GM19438 (cell line): ENCODE measurements around the gene MAGI2.

Experiments used
- ATAC-seq: cut with Tn5 transposase; IDR thresholded peaks from one replicate; pipeline ENCODE4 v1.9.1; 2021; ENCODE audit warnings: low read depth; ENCODE audit not compliant: unreplicated experiment

MAGI2 gene

DNA sequence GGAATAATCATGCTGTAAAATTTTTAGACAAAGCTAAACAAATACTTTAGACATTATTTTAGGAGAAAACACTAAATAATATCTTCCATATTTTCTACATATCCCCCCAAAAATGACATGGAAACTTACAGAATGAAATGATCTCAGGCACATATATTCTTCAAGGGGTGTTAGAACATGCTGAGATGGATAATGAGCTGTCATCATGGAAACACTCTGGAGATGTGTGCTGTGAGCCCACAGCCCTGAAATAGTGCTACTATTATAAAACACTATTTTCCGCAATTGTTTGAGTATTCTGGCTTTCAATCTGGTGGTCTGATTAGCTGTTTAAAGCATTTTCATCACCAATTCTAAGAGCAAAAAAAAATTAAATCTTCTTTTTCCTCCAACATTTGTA lies 1269.2 kb downstream of the MAGI2 start:
- no peak for ATAC-seq

DNA sequence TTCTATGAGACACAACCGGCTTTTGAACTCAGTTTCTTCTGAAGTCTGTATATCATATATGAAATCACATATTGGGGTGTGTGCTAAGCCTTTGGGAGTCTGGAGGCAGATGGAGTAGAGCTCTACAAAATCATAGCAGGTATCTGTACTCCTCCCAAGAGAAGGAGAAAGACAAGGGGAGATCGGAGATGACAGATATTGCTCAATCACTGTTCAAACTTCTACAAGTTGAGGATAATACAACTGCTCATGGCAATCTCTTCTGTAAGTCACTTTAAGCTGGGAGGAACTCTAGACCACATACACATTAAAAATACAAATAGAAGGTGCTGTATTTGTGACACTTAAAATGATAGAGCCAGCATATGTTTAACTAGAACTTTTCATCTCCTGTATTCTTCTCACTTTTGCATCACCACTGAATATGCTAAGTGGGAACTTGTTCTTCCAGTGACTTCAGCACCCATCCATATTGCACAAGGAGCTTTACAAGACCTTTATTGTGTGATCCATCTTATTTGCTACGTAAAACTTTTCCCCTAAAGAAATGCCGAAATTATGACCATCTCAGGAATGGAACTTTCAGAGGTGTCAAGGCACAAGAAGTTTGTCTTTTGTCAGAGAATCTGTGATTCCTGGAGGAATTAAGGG lies 1273.5 kb downstream of the MAGI2 start:
- ATAC-seq: no peak

DNA sequence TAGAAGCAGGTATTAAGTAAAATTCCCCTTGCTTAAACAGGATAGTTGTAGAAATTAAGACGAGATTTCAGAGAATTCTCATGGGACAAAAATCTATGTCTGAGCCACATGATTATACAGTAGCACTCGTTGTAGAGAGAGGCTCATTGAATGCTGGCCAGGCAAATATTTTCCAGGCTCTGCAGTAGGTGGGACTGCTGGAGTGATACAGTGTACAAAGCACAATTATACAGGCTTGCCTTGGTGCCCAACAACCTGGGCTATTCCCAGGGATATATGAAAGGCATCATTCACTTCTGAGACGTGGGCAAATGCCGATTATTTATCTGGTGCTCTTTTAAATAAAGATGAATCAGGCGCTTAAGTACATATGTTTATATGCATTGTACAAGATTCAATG lies 1274.3 kb downstream of the MAGI2 start:
- ATAC-seq: no peak

DNA sequence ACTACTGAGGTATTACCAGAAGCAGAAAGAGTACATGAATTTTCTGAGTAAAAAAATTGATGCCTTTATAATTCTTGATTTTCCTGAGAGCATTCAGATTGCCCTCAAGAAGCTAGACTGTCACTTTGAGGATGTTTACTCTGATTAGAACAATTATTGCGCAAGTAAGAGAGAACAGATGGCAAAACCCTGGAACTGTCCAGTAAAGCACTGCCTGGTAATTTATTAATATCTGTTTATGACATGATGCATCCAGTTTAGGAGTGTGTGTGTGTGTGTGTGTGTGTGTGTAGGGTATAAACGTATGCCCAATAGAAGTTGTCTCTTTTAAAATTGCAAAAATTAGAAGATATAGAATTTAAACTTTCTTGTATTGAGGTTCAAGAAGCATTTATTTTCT lies 1275.1 kb downstream of the MAGI2 start:
- ATAC-seq: no peak

DNA sequence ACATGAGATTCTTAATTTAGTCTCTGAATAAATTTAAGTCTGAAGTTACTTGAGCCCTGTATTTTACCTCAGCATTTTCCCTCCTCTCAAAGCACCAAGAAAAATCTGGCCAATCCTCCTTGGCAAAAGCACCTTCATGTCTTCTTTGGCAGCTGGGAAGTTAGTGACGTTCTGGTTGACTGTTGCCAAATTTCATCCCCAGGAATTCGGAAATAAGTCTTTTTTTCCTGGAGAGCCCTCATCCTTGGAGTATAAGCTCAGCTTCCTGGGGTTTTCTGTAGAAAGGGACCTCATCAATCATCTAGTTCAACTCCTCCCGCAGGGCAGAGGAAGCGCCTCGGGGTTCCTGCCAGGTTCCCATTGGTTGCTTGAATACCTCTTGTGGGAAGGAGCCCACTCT lies 1277.3 kb downstream of the MAGI2 start:
- no peak for ATAC-seq

DNA sequence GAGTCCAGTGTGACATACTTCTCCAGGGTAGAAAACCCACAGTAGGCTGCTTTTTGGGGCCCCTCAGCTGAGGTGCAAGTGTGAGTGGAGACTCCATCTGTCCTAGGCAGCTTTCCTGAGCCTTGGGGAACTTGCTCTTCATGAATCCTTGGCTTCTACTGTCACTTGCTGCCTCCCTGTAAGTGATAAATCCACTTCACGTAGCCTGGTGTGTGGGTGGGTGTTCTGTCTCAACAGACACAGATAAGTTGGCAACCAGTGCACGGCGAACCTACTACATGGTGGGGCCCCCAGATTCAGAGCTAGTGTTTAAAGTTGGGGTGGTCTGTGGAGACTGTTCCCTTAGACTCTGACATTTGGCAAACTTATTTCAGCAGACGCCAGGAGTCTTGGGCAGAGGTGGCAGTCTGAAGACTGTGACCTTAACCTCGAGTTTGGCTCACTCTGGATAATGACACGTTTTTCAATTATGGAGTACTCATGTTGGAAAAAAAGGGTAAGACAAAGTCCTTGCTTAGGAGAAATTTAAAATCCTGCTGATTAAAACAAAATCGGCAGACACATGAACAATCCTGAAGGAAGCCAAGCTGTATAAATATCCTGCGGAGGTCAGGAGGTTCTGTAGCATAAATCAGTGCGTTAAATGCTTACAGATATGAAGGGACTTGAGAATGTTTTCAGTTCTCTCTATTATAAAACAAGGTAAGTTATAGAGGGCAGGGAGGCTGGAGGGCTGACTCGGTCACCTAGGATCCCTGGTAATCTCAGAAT lies 1278.0 kb downstream of the MAGI2 start:
- ATAC-seq: no peak

DNA sequence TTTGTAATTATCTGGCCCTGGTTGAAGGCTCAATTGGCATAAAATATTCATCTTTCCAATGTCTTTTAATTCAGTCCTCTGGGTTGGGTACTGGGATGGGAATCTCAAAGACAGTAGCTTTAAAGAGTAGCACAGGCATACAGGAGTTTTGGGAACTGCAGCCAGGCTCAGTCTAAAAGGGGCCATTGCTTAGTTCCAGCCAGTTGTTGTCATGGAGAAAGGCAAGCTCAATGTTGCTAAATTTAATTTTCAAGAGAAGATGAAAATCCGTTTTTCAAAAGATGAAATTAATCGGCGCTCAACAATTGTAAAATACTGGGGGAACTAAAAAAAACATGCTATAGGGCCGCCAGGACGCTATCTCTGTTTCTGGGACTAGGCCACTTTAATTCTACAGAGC lies 1279.8 kb downstream of the MAGI2 start:
- no peak for ATAC-seq

DNA sequence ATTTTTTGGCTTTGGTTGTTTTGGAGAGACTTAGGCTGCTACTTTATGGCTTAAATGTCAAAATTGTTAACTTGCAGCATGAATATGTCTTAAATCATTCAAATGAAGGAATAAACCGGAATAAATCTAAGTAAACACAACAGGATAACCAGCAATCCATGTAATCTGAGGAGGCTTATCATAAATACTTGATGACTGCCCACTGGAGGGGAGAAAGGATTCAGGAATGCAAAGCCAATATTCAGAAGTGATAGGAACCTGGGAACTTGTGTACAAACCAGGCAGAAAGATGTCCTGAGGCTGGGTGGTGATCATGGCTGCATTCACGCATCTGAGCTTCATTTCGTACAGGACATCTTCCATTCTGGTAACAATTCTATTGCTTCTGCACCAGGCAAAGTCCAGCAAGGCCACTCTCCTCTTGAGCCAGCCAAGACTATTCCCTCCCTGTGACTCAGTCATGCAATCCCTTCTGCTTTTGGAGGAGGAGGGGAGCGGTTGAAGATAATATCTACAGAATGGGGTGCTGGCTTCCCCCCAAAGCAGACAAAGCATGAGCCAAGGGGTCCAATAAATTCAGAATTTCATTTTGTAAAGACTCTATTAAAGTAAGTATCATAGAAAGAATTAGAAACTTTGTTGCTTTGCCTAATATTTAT lies 1280.4 kb downstream of the MAGI2 start:
- no peak for ATAC-seq

DNA sequence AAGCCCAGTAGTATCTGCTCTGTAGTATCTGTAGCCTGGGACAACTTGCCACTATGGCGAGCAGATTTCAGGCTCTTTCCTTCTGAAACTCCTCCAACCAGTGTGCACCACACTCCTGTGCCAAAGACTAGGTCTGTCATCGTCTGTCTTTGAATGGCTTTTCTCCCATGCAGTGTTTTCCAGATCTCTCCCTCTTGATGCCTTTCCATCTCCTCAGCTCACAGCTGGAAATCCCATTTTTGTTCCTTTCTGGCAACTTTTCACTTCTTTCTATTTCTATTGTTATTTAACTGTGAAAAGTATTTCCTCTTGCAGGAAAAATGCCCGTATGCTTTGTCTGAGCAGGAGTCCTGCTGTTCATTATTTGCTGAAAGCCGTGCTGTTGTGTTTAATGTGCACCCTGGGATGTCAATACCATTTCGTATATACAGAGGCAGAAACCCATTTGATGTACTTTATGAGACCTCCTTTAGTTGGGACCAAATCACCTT lies 1281.2 kb downstream of the MAGI2 start:
- no peak for ATAC-seq

DNA sequence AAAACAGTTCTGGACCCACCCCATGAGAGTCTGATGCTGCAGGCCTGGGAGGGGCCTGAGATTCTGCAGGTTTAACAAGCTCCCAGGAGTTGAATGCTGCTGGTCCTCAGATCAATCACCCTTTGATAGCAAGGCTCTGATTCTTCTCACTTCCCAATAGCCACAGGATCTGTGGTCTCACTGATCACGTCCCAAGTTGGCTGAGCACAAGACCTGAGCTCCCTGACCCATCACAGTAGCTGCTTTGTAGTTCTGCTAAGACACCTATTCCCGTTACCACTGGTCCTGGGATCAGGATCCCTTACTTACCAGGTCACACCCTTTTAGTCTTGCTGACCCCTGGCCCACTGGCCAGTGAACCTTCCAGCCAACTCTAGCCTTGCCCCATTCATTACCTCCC lies 1282.1 kb downstream of the MAGI2 start:
- no peak for ATAC-seq

DNA sequence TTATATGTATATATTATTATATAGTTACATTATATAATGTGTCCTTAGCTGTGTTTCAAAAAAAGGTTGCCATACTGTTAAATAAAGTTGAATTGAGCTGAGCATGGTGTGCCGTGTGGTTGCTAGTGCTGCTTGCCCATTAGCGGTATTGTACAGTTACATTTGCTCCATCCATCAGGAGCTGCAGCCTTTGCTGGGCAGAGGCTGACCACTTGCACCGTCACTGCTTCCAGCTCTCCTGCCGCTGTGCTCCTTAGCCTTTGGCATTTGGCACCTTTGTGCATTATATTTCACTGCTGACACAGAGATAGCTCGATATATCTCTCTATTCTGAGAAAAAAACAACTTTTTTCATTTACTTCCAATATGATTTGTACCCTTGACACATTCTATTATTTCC lies 1282.7 kb downstream of the MAGI2 start:
- ATAC-seq: no peak

DNA sequence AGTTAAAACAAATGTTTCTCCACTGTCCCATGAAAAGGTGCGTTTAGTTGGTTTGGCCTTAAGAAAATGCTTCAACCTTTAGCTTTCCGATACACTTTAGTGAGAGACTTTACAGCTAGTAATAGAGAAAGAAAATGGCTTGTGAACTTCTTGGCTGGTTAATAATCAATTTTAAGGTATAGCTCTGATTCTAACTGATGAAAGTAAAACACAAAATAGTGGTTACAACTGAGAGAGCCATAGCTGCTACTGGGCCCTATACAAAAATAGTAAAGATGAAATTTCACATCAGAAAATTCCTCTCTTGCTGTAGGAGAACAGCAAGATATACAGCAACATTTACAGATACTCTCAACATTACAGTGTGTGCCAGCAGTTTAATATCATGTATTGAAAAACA lies 1283.5 kb downstream of the MAGI2 start:
- no peak for ATAC-seq

DNA sequence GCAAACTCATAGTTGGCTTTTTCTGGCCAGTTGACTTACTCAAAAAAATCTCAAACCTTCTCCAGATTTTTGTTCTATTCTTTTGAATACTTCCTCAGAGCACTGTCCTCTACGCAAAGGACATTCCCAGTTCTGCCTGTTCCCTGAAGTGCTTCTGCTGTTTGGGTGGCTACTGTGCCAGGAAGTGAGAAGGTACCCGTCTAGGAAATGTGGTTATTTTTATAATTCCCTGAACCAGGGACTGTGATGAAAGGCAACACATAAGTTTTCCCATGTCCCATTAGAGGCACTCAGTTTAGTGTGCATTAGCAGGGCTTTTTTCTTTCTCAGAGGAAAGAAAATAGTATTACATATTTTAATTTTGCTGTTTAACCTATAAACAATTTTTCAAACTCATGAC lies 1284.6 kb downstream of the MAGI2 start:
- no peak for ATAC-seq

DNA sequence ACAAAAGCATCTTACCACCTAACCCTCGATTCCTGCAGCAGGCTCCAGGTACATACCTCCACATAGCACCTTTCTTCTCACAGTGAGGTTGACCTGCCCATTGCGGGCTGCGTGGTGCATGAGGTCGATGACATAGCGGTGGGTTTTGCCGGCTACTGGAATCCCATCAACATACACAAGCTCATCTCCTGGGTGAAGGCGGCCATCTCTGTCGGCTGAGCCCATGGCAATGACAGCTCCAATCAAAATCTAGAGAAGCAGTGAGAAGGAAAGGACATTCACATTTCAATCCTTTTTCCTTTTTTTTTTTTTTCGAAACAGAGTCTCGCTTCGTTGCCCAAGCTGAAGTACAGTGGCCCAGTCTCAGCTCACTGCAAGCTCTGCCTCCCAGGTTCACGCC lies 1285.6 kb downstream of the MAGI2 start:
- no peak for ATAC-seq

DNA sequence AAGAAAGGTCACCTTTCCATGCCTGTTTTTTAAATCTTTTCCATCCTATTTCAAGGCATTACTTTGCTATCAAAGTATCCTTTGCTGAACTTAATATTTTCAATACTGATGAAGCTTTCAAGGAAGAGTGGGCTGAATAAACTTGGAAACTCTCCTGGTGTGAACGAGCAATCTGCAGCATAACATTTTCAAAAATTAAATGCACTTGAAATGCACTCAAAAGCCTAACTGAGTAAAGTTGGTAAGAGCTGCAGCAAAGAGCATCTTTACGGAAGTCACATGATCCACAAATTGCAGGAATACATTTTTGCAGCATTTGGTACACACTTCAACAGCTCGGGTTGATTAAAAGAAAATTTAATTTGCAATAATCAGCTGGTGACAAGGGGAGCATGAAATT lies 1287.6 kb downstream of the MAGI2 start:
- no peak for ATAC-seq

DNA sequence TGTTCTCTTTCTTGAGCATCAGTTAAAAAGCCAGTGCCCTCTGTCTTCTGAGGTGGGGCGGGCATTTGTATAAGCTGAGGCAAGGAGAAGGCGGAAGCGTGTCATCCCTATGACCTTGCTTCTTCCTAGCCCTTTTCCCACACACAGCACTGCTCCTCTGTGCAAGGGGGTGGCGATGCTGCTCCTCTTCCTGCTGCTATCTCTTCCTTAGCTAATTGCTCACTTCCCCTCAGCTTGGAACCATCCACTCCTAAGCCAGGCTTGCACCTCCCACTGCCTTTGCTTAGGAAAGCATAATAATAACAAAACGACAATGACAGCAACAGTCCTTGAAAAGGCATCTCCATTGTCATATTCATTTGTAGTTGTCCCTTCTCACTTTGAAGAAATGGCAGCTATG lies 1288.0 kb downstream of the MAGI2 start:
- ATAC-seq: no peak

DNA sequence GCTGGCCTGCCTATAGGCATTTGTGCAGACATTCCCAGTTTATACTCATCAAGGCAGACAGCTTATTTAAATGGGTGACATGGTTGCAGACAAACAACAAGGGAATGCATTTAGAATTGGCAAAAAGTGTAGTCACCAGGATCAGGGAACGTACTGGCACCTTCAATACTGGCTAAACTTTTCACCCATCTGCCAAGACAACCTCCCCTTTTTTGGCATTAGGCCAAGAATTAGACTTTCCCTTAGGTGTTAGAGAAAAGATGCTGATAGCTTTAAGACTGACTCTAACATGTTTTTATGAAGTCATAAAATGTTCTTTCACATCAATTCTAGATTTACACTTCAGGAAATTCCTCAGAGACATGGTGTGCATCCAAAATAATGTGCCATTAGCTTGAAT lies 1289.0 kb downstream of the MAGI2 start:
- no peak for ATAC-seq

DNA sequence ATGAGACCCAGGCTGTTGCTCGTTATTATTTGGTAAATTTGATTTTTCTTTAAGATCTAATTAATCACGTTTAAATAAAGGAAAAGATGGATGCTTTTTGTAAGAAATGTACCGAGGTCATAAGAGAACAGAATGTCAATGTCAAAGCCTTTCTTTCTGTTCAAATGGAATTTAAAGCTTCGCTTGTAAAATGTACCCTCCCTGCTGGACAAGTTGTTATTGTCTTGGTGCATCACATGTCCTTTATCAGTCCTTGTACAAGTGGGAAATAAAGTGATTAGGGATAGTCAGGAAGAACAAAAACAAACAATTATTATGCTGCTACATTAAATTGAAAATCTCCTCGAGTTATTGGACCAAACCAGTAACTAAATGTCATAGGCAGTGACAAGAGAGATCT lies 1291.7 kb downstream of the MAGI2 start:
- ATAC-seq: no peak

DNA sequence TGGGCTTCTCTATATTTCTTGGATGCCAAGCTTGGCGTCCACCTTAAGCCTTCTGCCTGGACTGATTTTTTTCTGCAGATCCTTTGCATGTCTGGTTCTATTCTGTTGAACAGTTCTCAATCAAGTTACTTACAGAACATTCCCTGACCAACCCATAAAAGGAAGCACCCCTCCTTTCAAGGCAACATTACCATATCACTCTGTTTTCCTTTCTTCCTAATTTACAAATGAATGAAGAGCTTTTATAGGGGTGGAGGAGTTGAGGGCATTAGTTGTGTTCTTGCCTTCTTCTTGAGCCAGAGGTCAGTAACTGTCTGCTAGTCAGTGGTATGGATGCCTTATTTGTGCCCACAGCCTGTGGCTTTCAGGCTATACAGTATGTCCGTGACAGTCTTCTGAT lies 1293.9 kb downstream of the MAGI2 start:
- no peak for ATAC-seq

DNA sequence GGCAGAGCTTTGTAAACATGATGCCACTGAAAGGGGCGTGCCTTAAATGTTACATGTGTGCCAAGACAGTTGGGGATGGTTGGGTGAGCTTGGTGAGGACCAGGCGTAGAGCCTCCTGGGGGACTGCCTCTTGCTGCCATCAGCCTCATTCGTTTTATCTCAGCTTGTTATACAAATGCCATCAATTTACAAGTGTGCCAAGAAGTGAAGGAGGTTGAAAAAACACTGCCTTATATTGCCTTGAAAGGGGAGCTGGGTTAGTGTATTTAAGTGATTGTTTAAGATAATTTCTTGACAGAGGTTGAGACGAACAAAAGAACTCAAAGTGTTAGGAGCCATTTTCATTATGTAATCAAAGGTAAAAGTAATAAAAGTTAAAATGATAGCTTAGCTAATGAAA lies 1300.2 kb downstream of the MAGI2 start:
- no peak for ATAC-seq

DNA sequence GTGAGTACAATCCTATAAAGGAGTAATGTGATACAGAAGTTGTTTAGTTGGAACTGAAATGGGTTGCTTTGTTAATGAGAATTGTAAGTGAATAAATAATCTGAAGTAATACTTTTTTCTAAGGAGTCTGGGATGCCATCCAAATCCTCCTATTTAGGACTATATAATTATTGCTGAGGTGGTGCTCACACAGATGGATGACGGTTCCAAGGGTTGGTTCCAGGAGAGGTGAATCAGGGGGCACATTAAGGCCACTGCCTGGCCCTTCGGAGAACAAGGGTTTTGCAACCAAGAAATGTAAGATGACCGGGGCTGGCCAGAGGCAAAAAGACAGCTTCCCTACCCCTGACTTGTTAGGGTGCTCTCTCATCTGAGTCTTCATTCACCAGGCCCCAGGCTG lies 1302.2 kb downstream of the MAGI2 start:
- no peak for ATAC-seq

DNA sequence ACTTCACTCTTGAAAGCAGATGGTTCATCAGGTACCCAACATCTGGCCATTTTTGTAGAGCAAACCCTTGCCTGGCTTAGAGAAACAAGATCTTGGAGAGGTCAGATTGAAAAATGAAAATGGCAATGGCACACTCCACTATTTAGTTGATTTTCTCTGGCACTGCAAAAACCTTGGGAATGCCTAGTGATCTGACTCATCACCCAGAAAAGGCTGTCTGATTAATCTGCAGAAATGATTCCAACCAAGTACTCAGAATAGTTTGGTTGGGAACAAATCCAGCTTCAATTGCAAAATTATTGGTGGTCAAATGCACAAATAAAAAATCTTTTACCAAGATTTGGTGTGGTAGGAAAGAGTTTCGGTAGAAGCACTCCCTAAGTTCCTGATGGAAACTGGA lies 1303.7 kb downstream of the MAGI2 start:
- no peak for ATAC-seq
